ENCODE results near the gene LACRT.
"Not testable (repeated sequence)": the region's sequence is repeated elsewhere in the genome, so short reads cannot be mapped to it uniquely, and the experiment has no call there.

The LACRT gene

GRCh38 chr12:54639112-54639511 lies 4.4 kb upstream of the LACRT start:
- not testable (repeated sequence) for DNase-seq (ENCODE audit: low read depth in 2 of 2, low spot score in 1 of 2)

DNA sequence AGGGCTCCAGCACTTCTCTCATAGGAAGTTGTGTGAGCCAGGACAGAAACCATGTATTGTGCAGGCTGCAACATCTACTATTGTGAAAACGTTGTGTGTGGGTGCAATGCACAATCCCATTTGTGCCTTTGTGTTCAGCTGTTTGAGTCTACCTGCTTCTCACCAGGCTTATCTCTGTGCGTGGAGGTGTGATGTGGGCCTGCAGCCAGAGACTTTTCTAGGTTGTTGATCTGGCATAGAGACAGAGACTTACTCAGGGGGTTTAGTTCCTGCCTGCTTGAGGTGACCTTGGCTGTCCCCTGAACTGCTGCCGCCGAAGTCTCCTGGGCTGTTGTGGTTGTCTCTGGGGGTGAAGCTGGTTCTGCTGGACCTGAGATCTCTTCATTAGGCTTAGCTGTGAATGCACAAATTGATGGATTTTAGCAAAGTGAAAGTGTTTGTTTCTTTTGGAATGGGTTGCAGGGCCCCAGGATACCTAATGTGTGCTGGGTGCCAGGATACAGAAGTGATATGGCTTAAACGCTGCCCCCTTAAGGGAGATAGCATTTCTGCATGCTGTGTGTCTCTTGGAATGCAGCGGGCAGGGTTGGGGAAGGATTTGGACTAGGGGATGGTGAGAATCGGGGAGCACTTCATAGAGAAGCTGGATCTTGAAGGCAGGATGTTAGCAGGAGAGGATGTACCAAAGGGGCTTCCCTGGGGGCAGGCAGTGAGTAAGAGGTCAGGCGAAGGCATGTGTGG lies 2.5 kb downstream of the LACRT start:
- DNase-seq (ENCODE audit: low read depth in 2 of 2, low spot score in 1 of 2) = no peak

DNA sequence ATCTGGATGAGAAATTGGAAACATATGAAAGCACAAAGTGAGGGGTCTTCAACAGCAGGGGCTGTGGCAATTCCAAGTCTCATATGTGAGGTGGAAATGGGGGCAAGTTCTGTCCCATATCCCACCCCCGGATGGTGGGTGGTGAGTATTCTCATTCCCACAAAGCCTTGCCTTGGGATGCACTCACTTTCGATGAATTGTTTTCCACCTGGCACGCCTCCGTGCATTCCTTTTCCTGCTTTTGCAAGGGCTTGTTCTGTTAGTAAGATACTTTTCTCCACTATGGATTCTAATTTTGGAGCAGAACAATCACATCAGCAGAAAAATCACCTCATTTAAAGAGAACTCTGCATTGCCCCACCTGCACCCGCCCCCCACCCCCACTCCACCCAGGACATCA lies 3.1 kb downstream of the LACRT start:
- DNase-seq (ENCODE audit: low read depth in 2 of 2, low spot score in 1 of 2) = no peak

GRCh38 chr12:54629925-54630324 lies 4.8 kb downstream of the LACRT start:
- DNase-seq (ENCODE audit: low read depth in 2 of 2, low spot score in 1 of 2) = no peak

DNA sequence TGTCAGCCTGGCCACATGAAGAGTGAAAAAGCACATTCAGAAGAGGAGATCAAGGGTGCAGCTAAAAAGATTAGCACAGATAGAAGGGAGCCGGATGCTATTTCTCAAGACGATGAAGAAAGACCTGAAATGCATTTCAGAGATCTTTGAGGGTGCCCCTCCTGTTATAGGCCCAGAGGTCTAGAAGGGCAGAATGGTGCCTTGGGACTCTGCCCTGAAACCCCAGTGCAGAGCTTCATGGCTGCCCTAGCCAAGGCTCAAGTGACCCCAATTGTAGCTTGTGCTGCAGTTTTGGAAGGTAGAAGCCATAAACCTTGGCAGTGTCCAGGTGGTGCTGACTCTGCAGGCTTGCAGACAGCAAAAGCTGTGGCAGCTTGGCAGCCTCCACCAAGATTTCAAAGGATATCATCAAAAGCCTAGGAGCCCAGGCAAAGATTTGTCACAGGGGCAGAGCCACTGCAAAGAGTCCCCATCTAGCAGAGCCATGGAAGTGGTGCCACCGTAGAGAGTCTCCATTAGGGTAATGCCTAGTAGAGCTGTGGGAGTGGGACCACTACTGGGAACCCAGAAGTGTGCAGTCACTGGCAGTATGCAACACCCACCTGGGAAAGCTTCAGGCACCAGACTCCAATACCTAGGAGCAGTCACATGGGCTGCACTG lies 6.4 kb downstream of the LACRT start:
- no peak for DNase-seq (ENCODE audit: low read depth in 2 of 2, low spot score in 1 of 2)

- no peak for DNase-seq (ENCODE audit: low read depth in 2 of 2, low spot score in 1 of 2)
Observed at GRCh38 chr12:54627304-54627703, 7.4 kb downstream of the LACRT start.

- no peak for DNase-seq (ENCODE audit: low read depth in 2 of 2, low spot score in 1 of 2)
Observed at GRCh38 chr12:54625598-54625997, 9.1 kb downstream of the LACRT start.

DNA sequence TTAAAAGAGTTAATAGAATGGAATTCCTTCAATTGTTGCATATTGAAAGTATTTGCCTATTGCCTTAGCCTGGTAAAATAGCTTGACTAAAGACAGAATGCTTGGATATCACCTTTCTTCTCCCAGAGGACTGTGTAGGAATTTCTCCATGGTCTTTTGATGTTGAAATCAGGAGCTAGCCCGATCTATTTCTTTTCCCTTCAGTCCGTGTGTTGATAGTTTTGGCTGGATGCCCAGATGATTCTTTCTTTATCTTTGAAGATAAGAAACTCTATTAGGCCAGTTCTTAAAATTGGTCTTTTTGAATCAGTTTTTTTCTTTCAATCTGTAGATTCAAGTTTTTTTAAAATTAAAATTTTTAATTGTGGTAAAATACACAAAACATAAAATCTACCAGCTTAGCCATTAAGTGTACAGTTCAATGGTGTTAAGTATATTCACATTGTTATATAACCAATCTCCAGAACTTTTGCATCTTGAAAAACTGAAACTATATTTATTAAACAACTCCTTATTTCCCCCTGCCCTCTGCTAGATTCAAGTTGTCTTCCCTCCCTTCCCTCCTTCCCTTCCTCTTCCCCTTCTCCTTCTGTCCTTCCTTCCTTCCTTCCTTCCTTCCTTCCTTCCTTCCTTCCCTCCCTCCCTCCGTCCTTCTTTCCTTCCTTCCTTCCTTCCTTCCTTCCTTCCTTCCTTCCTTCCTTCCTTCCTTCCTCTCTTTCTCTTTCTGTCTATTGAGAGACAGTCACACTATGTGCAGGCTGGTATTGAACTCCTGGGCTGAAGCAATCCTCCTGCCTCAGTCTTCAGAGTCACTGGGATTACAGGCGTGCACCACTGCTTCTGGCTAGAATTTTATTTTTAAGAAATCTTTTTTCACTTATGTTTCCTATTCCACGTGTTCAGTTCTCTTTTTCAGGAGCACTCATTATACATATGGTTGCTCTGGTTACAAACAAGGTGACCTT lies 10.1 kb downstream of the LACRT start:
- DNase-seq (ENCODE audit: low read depth in 2 of 2, low spot score in 1 of 2) = no peak

- DNase-seq (ENCODE audit: low read depth in 2 of 2, low spot score in 1 of 2) = no peak
Observed at GRCh38 chr12:54622463-54623183, 12.1 kb downstream of the LACRT start.

- DNase-seq (ENCODE audit: low read depth in 2 of 2, low spot score in 1 of 2) = no peak
Observed at GRCh38 chr12:54616933-54617680, 17.6 kb downstream of the LACRT start.

- no peak for DNase-seq (ENCODE audit: low read depth in 2 of 2, low spot score in 1 of 2)
Observed at GRCh38 chr12:54612225-54612750, 22.4 kb downstream of the LACRT start.

DNA sequence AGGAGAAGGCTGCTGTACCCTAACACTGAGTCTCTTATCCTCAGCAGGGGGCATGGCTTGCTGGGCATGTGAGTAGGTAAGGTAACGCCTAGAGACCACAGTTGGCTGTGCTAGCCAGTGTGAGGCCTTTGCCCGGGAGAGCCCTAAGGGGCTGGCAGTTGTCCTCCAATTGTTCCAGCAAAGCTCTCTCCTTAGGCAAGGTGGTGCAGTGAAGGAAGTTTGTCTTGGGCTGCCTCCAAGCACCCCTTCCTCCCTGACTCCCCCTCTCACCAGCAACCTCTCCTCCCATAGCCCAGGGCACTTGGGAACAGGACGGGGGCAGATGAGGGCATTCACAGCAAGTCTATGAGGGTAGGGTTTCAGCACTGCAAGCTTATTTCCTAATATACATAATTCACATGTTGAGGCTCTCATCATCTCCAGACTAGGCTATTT lies 23.0 kb downstream of the LACRT start:
- DNase-seq (ENCODE audit: low read depth in 2 of 2, low spot score in 1 of 2) = no peak

- DNase-seq (ENCODE audit: low read depth in 2 of 2, low spot score in 1 of 2) = no peak
Observed at GRCh38 chr12:54608769-54609168, 25.9 kb downstream of the LACRT start.

DNA sequence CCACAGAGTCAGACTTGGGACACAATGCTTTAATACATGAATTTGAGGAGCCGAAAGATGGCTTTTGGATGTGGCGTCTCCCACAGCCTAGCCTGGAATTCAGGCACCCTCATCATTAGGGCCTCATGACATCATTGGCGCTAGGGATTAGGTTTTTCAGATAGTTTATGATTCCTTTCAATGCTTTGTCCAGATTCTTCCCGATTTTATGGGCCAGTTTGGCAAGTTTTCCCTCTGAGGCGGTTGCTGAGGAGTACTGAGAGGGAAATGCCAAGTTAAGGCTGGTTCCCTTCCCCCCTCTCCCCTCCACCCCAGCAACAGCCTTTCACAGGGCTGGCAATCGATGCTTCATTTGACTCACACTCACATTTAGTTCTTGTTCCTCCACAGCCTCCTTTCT lies 26.5 kb downstream of the LACRT start:
- no peak for DNase-seq (ENCODE audit: low read depth in 2 of 2, low spot score in 1 of 2)

DNA sequence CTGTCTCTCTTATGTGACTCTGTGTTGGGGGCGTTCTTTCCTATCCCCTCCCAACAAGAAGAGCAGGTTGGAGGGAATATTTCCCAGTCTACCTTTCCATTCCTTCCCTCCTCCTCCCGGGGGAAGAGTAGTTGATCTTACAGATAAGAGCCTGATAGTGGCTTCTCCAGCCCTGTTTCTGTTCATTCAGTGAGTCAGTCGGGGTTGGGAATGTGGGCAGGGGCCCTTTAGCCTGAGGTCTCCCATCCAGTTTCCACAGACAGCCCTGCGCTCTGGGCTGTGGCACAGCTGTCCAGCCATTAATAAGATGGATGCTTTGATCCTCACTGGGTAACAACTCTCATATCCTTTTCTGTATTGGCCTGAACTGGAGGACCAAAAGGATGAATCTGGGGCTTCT lies 28.1 kb downstream of the LACRT start:
- no peak for DNase-seq (ENCODE audit: low read depth in 2 of 2, low spot score in 1 of 2)

DNA sequence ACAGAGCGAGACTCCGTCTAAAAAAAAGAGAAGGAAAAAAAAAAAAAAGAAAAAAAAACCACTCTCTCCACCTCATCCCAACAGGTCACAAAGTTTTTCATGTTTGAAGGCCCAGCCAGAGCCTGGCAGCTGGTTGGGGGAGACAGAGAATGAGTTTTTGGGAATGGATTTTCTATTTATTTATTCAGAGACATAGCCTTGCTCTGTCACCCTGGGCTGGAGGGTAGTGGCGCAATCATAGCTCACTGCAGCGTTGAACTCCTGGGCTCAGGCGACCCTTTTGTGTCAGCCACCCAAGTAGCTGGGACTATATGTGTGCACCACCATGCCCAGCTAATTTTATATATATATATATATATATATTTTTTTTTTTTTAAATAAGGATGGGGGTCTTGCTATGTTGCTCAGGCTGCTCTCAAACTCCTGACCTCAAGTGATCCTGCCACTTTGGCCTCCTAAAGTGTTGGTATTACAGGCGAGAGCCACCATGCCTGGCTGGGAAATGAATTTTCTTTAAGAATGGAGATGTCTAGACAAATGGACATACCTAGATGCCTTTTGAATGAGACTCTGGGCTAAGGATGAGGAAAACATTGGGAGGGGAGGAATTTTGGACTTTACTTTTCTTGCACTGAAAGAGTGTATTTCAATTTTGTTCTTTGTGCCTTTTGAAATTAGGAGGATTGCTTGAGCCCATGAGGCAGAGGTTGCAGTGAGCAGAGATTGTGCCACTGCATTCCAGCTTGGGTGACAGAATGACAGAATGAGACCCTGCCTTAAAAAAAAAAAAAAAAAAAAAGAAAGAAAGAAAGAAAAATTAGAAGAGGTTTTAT lies 29.3 kb downstream of the LACRT start:
- no peak for DNase-seq (ENCODE audit: low read depth in 2 of 2, low spot score in 1 of 2)

- no peak for DNase-seq (ENCODE audit: low read depth in 2 of 2, low spot score in 1 of 2)
Observed at GRCh38 chr12:54604436-54604835, 30.3 kb downstream of the LACRT start.

- no peak for DNase-seq (ENCODE audit: low read depth in 2 of 2, low spot score in 1 of 2)
Observed at GRCh38 chr12:54603872-54604271, 30.8 kb downstream of the LACRT start.

- peak; percentile 36 to 40 for DNase-seq (ENCODE audit: low read depth in 2 of 2, low spot score in 1 of 2)
Observed at GRCh38 chr12:54603173-54603814, 31.4 kb downstream of the LACRT start.

Data from stimulated activated CD8-positive, alpha-beta memory T cell treated with anti-CD3 and anti-CD28 coated beads, Interleukin-4, amount 100 ng/mL, for 1 hour (primary cell).